ENCODE data around the gene ATL2. TPM values are rescaled to one million over a fixed set of nuclear protein-coding genes. Genes with fewer than 3 reads are reported as not detected.

Gene ATL2
- total and polyA plus RNA-seq, 2 of the 8 experiments (the other 6 are each of a cell fraction or from before 2014, with no cell fraction given): 38.8 to 84.6 TPM

GRCh38 chr2:38322224-38322914, 54.7 kb downstream of the ATL2 start:
- no peak for FAIRE-seq
- Histone ChIP-seq H3K4ac (replicated peaks; ENCODE audit: insufficient read length, low read depth, low read length) (no peak overlapping the region), H3K9ac (replicated peaks in 1 of 4; ENCODE audit: extremely low read depth in 1 of 4, low read depth in 3 of 4, low read length in 3 of 4) (no peak overlapping the region), H3K79me1 (ENCODE audit: low read depth, low read length) (0 out of 2 replicates have a peak, but pooled peaks cover 3% of the 10 kb centered on the region), H2BK12ac (ENCODE audit: low read depth, low read length) (no peak overlapping the region), H3K27ac (ENCODE audit: low read depth, low read length) (no peak overlapping the region), H2AK5ac (ENCODE audit: low read depth, low read length) (no peak overlapping the region), H3K9me3 (ENCODE audit: insufficient read depth in 2 of 2, low read depth in 1 of 2, low read length in 1 of 2) (no peaks in the 10 kb centered on the region), H3K56ac (replicated peaks; ENCODE audit: insufficient read length, low read depth, low read length) (no peak overlapping the region), H4K5ac (ENCODE audit: insufficient read length, low read depth, low read length) (no peak overlapping the region), H2AFZ (ENCODE audit: low read length) (no peak overlapping the region), H2BK15ac (ENCODE audit: low read length) (no peak overlapping the region), H4K20me1 (replicated peaks in 1 of 2; ENCODE audit: control insufficient read depth in 1 of 2, insufficient read depth in 2 of 2, low read length in 2 of 2) (peaks cover 0 to 2% of the 10 kb centered on the region in 2 experiments), H3K14ac (ENCODE audit: insufficient read length) (no peak overlapping the region), H3K4me2 (ENCODE audit: insufficient read depth in 1 of 2, low read depth in 2 of 2, low read length in 2 of 2) (no peak overlapping the region), H3K18ac (ENCODE audit: extremely low read depth, low read length) (no peak overlapping the region), H3K4me3 (ENCODE audit: extremely low read depth in 1 of 4, insufficient read depth in 2 of 4, low read depth in 3 of 4, low read length in 4 of 4) (no peak overlapping the region), H4K8ac (ENCODE audit: extremely low read depth, insufficient read depth, low read length) (no peak overlapping the region), H2BK5ac (ENCODE audit: low read depth, low read length) (no peak overlapping the region), H3K23ac (ENCODE audit: insufficient read length) (no peak overlapping the region), H2BK120ac (replicated peaks; ENCODE audit: low read depth, low read length) (no peak overlapping the region), H3K4me1 (replicated peaks in 1 of 4; ENCODE audit: control insufficient read depth in 3 of 4, insufficient read depth in 4 of 4, low read length in 3 of 4) (no peaks in the 10 kb centered on the region), H2BK20ac (ENCODE audit: low read length) (no peak overlapping the region), H3K79me2 (ENCODE audit: control insufficient read depth in 1 of 2, insufficient read depth in 2 of 2, low read length in 2 of 2) (peaks cover 0 to 59% of the 10 kb centered on the region in 2 experiments; a peak in 2 of 4 replicates), H3K36me3 (ENCODE audit: control insufficient read depth in 2 of 4, insufficient read depth in 4 of 4, low read length in 3 of 4) (peaks cover 0 to 13% (median 1%) of the 10 kb centered on the region in 4 experiments; a peak in 1 of 8 replicates), H3K23me2 (ENCODE audit: low read depth, low read length) (peaks cover 2% of the 10 kb centered on the region; the same call in 1 of the 2 replicates), H3K27me3 (replicated peaks in 1 of 4; ENCODE audit: control insufficient read depth in 3 of 4, extremely low read depth in 1 of 4, insufficient read depth in 3 of 4, low read length in 3 of 4) (no peaks in the 10 kb centered on the region), H4K91ac (replicated peaks; ENCODE audit: insufficient read length, low read length) (no peak overlapping the region)
- DNase-seq (ENCODE audit: low read depth in 1 of 2, low spot score in 2 of 2): no peak
- TF ChIP-seq MAFK (IDR thresholded peaks at IDR 0.05; ENCODE audit: low read depth, low read length) (peak; percentile 63), EZH2 (IDR thresholded peaks at IDR 0.05; ENCODE audit: low read depth, low read length, severe bottlenecking) (no peak), RNF2 (IDR thresholded peaks at IDR 0.05; ENCODE audit: borderline replicate concordance, low read depth, low read length, missing control alignments, poor library complexity, severe bottlenecking) (no peak)
- POLR2A ChIA-PET (ENCODE audit: partially characterized antibody): interaction anchor here (0.7 kb wide), 1 partner anchor 655 kb away, joined by 3 read pairs; no protein-coding TSS in a partner anchor
- CTCF ChIA-PET (ENCODE audit: partially characterized antibody): interaction anchor here (0.6 to 2.0 kb wide), 6 partner anchors 8 to 1118 kb away, joined by 3 to 8 read pairs (median 3); no protein-coding TSS in a partner anchor

Data from H1 (cell line).